Activated CD4-positive, alpha-beta T cell treated with anti-CD3 and anti-CD28 coated beads, Interleukin-2, amount 10 ng/mL, durations not matched to agents 7 days and 5 days (primary cell): ENCODE data around the gene NTM. TPM values are rescaled to one million over a fixed set of nuclear protein-coding genes. Genes with fewer than 3 reads are reported as not detected.
"Not testable (repeated sequence)": the region's sequence is repeated elsewhere in the genome, so short reads cannot be mapped to it uniquely, and the experiment has no call there.

Experiments used
- CTCF ChIA-PET: fragments of 350-600 bp; sonication (Branson Sonifier 250); formaldehyde crosslinking; loops from one replicate; lab custom pipeline; 2021; ENCODE audit warnings: antibody characterized with exemption; lab: Charles Lee
- POLR2A ChIA-PET: fragments of 350-600 bp; sonication (Branson Sonifier 250); formaldehyde crosslinking; loops from one replicate; lab custom pipeline; 2021; ENCODE audit warnings: antibody characterized with exemption; lab: Charles Lee
- DNase-seq: peaks from one replicate; pipeline ENCODE4 v3.0.0-alpha.2; 2020
- H3K27ac Mint-ChIP-seq: one replicate; pipeline ENCODE4 v1.8.0; 2021; ENCODE audit warnings: mild to moderate bottlenecking, moderate library complexity, mixed read lengths
- H3K27me3 Mint-ChIP-seq: one replicate; pipeline ENCODE4 v1.8.0; 2021; ENCODE audit warnings: mixed read lengths
- H3K36me3 Mint-ChIP-seq: one replicate; pipeline ENCODE4 v1.8.0; 2021; ENCODE audit warnings: low read depth, mixed read lengths
- H3K4me1 Mint-ChIP-seq: one replicate; pipeline ENCODE4 v1.8.0; 2021; ENCODE audit warnings: mixed read lengths
- H3K4me3 Mint-ChIP-seq: one replicate; pipeline ENCODE4 v1.8.0; 2021; ENCODE audit warnings: mild to moderate bottlenecking, moderate library complexity, mixed read lengths
- H3K9me3 Mint-ChIP-seq: one replicate; pipeline ENCODE4 v1.8.0; 2021; ENCODE audit warnings: mixed read lengths
- total RNA-seq, 2 experiments: library from RNA; stranded (reverse); gene quantifications; one replicate each; pipeline ENCODE4 v1.2.3, GENCODE V29; 2021

Gene NTM
- total RNA-seq, 2 experiments from 2014 or later, result not detected

DNA sequence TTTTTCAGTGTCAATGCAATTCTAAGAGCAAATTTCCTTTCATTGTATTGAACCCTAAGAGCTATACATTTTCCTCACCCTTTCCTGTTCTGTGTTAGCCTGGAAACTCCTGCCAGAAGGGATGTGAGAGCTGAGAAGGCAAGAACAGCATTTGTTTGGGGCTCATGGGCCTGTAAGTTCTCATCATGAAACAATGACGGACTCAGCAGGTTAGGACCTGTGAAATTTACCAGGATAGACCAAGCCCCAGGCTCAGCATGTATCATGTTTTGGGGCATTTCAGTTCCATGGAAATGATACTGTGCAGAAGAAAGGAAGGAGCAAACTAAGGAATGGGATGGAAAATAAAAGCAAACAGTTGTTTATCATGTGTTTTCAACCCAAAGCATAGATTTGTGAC lies 41.6 kb downstream of the NTM start:
- Mint-ChIP-seq H3K27me3 (no peaks in the 10 kb centered on the region), H3K27ac (no peak overlapping the region), H3K4me3 (no peak overlapping the region), H3K36me3 (no peaks in the 10 kb centered on the region), H3K4me1 (no peaks in the 10 kb centered on the region), H3K9me3 (no peaks in the 10 kb centered on the region)
- CTCF ChIA-PET, result no interaction called here
- POLR2A ChIA-PET, result no interaction called here
- DNase-seq, result no peak

DNA sequence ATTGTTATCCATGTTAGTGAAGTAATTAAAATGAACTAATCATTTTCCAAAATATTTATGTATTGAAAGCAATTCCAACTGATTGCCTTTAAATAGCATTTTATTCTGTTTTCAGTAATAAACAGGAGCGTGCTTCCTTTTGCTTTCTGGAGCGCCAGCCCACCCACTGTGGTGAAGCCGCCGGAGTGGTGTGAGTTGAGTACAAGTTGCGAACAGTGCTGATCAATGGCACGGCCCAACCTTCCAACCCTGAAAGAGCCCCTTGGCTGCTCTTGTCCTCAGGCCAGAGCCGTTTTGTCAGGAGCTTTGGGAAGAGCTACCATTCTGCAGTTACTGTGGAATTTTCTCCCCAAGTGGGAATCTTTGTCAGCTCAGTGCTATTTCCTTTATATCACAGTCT lies 42.8 kb downstream of the NTM start:
- CTCF ChIA-PET, result no interaction called here

DNA sequence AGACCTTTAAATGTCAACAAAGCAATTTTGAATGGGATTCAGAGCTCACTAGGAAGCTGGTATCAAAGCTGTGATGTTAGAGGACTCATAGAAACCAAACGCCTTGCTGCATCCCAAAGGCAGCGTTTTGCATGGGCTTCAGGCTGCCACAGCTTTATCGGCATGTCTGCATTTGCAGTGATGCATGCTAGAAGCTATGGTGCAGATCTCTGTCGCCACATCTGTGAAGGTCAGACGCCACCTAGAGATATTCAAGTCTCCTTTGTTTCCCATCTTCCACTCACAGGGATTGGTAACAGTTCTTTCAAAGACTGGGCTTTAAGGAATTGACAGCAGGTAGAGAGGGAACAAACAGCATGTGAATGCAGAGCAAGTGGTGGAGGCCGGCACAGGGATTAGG lies 47.8 kb downstream of the NTM start:
- H3K27me3 Mint-ChIP-seq, result no peaks in the 10 kb centered on the region
- POLR2A ChIA-PET, result no interaction called here

More for the DNA sequence above, 42.8 kb downstream of the NTM start:
- Mint-ChIP-seq H3K9me3 (no peaks in the 10 kb centered on the region), H3K36me3 (no peaks in the 10 kb centered on the region), H3K4me1 (no peaks in the 10 kb centered on the region), H3K27ac (no peak overlapping the region), H3K27me3 (no peaks in the 10 kb centered on the region), H3K4me3 (no peak overlapping the region)
- POLR2A ChIA-PET, result no interaction called here
- no peak for DNase-seq

DNA sequence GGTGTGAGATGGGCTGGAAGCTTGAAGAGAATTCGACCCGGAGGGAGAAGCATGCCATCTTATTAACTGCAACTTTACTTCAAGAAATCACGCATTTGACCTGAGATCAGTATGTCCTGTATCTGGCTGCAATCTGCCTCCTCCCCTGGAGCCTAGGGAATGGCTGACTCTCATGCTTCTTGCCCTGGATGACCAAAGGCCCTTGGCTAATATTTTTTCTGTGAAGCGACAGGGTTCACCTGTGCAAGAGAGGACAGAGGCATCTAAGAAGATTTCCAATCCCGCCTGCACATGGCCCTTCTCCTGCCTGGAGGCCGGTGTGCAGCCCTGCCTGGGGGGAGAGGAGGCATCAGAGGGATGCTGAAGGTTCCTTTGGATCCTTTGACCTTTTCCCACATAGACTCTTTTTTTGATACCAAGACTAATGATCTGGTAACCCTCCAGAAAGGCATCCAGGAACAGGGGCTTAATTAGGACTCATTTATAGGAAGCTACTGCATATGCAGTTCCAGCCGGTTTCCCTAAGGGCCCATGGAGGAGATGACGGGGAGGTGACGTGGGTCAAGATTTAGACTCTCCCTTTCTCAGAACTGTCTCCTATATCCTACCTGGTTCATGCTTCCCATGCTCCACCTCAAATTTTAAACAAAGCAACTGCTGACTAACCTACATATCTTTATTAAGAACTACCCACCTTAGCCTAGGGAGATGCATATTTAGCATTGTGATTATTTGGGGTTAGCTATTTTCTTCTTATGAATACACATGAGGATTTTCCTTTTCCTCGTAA lies 50.8 kb downstream of the NTM start:
- CTCF ChIA-PET, result no interaction called here
- Mint-ChIP-seq H3K9me3 (no peaks in the 10 kb centered on the region), H3K4me1 (no peaks in the 10 kb centered on the region), H3K4me3 (no peak overlapping the region), H3K27ac (no peak overlapping the region), H3K27me3 (no peaks in the 10 kb centered on the region), H3K36me3 (no peaks in the 10 kb centered on the region)
- no peak for DNase-seq
- POLR2A ChIA-PET, result no interaction called here

More for the DNA sequence above, 47.8 kb downstream of the NTM start:
- Mint-ChIP-seq H3K4me1 (no peaks in the 10 kb centered on the region), H3K4me3 (no peak overlapping the region), H3K27ac (no peak overlapping the region), H3K9me3 (no peaks in the 10 kb centered on the region), H3K36me3 (no peaks in the 10 kb centered on the region)
- CTCF ChIA-PET, result no interaction called here
- no peak for DNase-seq

DNA sequence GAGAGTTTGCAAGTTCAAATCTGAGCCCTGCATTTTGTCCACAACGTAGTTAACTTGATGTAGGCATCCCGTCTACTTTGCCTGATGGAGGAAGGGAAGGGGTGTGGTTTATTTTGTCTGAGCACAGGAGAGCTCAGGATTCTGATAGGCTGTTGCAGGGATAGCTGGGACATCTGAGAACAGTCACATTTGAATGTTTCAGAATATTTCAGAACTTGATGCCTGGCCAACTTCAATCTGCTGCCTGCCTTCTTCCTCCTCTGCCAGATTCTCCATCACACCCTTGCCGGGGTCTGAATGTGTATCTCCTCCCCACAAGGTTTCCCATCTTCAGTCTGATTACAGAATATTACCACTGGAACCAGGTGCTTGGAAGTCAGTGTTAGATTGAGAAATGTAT lies 51.6 kb downstream of the NTM start:
- DNase-seq, result no peak
- no peaks in the 10 kb centered on the region for H3K27me3 Mint-ChIP-seq
- POLR2A ChIA-PET, result no interaction called here
- H3K36me3 Mint-ChIP-seq, result no peaks in the 10 kb centered on the region
- H3K27ac Mint-ChIP-seq, result no peak overlapping the region
- no peaks in the 10 kb centered on the region for H3K4me1 Mint-ChIP-seq
- CTCF ChIA-PET, result no interaction called here
- no peaks in the 10 kb centered on the region for H3K9me3 Mint-ChIP-seq
- H3K4me3 Mint-ChIP-seq, result no peak overlapping the region

DNA sequence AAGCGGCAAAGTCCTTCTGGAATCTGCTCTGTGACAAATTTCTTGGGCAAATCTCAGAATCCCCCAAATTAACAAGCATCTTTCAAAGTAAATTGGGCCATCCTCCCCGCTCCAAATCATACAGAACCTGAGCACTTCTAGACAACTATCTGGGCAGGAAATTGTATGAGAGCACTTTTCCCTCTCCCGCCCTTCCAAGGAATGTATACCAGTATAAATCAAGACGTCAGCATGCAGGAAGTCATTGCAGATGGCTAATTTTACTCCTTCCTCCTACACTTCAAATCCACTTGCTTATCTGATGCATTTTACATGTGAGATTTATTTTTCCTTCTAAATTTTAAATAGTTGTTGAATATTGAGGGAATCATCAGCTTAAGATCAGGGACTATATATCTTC lies 52.1 kb downstream of the NTM start:
- no peaks in the 10 kb centered on the region for H3K9me3 Mint-ChIP-seq
- H3K4me3 Mint-ChIP-seq, result no peak overlapping the region
- H3K27ac Mint-ChIP-seq, result no peak overlapping the region
- ChIA-PET POLR2A (no interaction called here), CTCF (no interaction called here)
- H3K36me3 Mint-ChIP-seq, result no peaks in the 10 kb centered on the region
- no peaks in the 10 kb centered on the region for H3K4me1 Mint-ChIP-seq
- no peaks in the 10 kb centered on the region for H3K27me3 Mint-ChIP-seq
- no peak for DNase-seq

DNA sequence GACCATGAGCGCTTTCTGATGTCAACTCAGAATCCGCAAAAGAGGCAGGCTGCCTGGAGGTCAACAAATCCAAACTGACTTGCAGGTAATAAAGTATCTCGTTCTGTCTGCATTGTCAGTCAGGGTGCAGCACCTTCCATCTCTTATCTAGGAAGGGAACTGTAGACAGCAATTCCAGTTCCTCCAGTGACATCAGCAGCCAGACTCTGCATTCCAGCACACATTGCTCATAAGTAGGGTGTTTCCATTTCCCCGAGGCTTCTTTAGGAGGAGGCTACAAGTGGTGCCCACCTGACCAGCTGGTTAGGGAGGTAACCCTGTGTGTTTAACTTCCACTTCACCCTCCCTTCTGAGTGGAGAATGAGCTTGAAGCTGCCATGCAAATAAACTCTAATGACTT lies 53.3 kb downstream of the NTM start:
- DNase-seq, result no peak
- ChIA-PET POLR2A (no interaction called here), CTCF (interaction anchor here (0.6 kb wide), 1 partner anchor 76 kb away, joined by 3 read pairs; no protein-coding TSS in a partner anchor)
- H3K4me1 Mint-ChIP-seq, result no peaks in the 10 kb centered on the region
- H3K4me3 Mint-ChIP-seq, result no peak overlapping the region
- H3K36me3 Mint-ChIP-seq, result no peaks in the 10 kb centered on the region
- H3K9me3 Mint-ChIP-seq, result no peaks in the 10 kb centered on the region
- no peaks in the 10 kb centered on the region for H3K27me3 Mint-ChIP-seq
- no peak overlapping the region for H3K27ac Mint-ChIP-seq

DNA sequence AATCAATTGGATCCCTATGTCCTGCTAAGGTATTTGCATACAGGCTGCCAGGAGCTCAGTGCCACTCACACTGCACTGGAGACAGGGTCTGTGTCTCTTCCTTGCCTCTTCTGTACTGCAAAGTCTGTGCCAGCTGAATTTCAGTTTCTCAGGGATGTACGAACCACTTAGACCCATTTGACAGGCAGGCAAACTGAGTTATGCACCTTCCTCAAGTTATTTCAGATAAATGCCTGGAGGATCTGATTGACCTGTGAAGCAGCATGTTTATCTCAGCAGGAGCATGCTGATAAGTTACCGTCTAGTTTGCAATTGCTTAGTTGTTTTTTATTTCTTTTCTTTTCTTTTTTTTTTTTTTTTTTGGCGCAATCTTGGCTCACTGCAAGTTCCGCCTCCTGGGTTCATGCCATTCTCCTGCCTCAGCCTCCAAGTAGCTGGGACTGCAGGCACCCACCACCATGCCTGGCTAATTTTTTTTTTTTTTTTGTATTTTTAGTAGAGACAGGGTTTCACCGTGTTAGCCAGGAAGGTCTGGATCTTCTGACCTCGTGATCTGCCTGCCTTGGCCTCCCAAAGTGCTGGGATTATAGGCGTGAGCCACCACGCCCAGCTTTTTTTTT lies 54.0 kb downstream of the NTM start:
- H3K4me1 Mint-ChIP-seq, H3K36me3 Mint-ChIP-seq, H3K4me3 Mint-ChIP-seq, CTCF ChIA-PET, H3K27me3 Mint-ChIP-seq, POLR2A ChIA-PET, H3K9me3 Mint-ChIP-seq, H3K27ac Mint-ChIP-seq, DNase-seq: not testable (repeated sequence)

DNA sequence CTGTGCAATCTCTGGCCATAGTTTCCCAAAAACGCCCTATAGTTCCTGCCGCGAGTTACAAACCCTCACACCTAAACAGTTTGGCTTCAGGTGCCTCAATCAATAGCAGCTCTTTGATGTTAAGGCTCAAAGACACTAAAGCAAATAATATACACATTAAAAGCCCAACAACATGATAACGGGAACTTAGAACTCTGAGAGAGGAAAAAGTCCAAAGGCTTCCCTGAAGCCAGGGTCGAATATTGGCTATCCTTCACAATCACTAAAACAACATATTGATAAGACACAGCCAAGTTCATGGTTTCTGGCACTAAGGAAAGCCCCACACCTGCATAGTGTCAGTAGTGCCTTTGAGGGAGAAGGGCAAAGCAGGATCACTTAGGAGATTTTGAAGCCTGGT lies 54.9 kb downstream of the NTM start:
- H3K9me3 Mint-ChIP-seq, result no peaks in the 10 kb centered on the region
- H3K27ac Mint-ChIP-seq, result no peak overlapping the region
- CTCF ChIA-PET, result no interaction called here

DNA sequence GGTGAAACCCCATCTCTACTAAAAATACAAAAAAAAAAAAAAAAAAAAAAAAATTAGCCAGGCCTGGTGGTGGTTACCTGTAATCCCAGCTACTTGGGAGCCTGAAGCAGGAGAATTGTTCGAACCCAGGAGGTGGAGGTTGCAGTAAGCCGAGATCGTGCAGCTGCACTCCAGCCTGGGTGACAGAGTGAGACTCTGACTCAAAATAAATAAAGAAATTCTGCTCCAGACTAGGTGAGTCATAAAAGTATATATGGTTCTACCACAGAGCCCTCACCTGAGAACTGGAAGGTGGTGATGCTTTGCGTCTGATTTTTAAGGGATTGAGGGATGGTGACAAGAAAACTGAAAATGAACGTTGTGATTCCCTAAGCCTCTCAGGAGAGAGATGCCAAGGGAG lies 58.4 kb downstream of the NTM start:
- DNase-seq, result no peak
- no peak overlapping the region for H3K4me3 Mint-ChIP-seq
- ChIA-PET CTCF (interaction anchor here (0.6 kb wide), 1 partner anchor 22 kb away, joined by 3 read pairs; no protein-coding TSS in a partner anchor), POLR2A (no interaction called here)
- H3K36me3 Mint-ChIP-seq, result no peaks in the 10 kb centered on the region
- no peaks in the 10 kb centered on the region for H3K4me1 Mint-ChIP-seq
- H3K27ac Mint-ChIP-seq, result no peak overlapping the region
- no peaks in the 10 kb centered on the region for H3K9me3 Mint-ChIP-seq
- no peaks in the 10 kb centered on the region for H3K27me3 Mint-ChIP-seq

More for the DNA sequence above, 54.9 kb downstream of the NTM start:
- Mint-ChIP-seq H3K4me3 (no peak overlapping the region), H3K27me3 (no peaks in the 10 kb centered on the region), H3K4me1 (no peaks in the 10 kb centered on the region), H3K36me3 (no peaks in the 10 kb centered on the region)
- DNase-seq, result no peak
- POLR2A ChIA-PET, result no interaction called here

DNA sequence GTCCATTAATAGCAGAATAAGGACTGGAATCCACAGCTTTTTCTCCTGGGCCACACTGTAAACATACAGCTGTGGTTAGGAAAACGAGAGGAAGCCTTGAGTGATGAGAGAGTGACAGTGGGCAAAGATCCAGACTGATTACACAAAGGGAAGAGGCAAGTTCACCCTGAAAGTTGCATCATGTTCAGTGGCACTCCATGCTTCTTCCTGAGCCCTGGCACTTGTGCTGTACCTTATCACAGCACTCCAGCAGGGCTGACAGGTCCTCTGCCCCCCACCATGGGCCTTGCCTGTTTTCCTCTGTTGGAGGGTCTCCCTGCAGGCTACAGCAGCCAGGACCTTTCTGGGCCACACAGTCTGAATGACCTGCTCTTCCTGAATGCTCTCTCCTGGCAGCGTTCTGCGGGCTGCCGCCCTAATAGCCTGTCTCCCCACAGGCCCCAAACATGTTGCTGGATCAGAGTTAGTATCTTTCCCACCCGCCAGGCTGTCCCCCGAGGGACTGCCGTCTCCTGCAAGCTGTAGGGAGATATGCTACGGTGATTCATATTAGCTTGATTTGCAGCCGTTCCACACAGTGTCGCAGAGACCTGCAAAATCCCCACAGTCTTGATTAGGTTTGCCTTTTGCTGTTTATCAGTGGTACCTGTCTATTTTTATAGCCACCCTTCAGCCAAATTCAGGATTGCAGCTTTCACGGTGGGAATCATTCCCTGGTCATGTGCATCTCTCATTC lies 60.2 kb downstream of the NTM start:
- no peak overlapping the region for H3K4me3 Mint-ChIP-seq
- no peaks in the 10 kb centered on the region for H3K36me3 Mint-ChIP-seq
- no peaks in the 10 kb centered on the region for H3K27me3 Mint-ChIP-seq
- no peaks in the 10 kb centered on the region for H3K4me1 Mint-ChIP-seq
- no peak for DNase-seq
- H3K9me3 Mint-ChIP-seq, result no peaks in the 10 kb centered on the region
- no peak overlapping the region for H3K27ac Mint-ChIP-seq
- POLR2A ChIA-PET, result no interaction called here
- CTCF ChIA-PET, result no interaction called here

DNA sequence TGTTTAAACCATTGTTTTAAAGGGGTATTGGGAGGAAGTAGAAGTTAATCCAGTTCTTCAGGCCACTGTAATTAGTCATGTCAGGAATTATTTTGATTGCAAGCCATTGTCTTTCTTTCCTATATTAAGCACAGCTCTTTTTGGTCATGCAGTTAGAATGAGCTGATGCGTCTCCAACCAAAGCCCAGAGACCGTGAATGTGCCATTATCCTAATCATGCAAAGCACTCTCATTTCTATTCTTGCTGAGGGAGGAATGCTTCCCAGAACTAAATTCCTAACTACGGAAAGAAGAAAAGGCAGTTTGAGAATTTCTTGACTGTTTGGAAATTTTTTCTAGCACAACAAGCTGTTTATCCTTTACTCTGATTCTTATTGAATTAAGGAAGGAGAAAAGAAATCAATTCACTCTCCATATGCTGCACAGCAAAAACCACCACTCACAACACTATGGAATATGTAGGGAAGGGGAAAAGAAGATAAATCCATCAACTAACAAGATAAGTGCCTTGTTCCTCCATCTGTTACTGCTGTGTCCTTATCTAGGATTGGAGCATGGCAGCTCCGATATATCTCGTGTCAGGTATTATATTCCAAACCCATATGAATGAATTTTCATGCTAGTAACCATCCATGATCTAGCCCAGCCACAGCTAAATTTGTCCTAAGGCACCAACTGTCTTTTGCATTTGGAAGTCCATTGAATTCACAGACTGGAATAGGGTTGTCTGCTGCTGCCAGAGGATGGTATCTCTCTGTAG lies 70.8 kb downstream of the NTM start:
- H3K27ac Mint-ChIP-seq, result no peak overlapping the region
- CTCF ChIA-PET, result no interaction called here
- no peak overlapping the region for H3K4me3 Mint-ChIP-seq
- no peaks in the 10 kb centered on the region for H3K4me1 Mint-ChIP-seq
- peaks cover 5% of the 10 kb centered on the region for H3K9me3 Mint-ChIP-seq
- POLR2A ChIA-PET, result no interaction called here
- no peaks in the 10 kb centered on the region for H3K36me3 Mint-ChIP-seq
- no peaks in the 10 kb centered on the region for H3K27me3 Mint-ChIP-seq
- no peak for DNase-seq
